Measurements from ENCODE around the gene CFP. TPM values are rescaled to one million over a fixed set of nuclear protein-coding genes. Genes with fewer than 3 reads are reported as not detected.
A peak's percentile ranks its signal among the peaks of the same experiment; 100 is the strongest.

Gene CFP
- total RNA-seq, 1 experiment from 2014 or later: 0.48 TPM

- CTCF ChIA-PET: no interaction called here
- intact Hi-C loops (cut with micrococcal nuclease; ENCODE audit: unreplicated experiment): no loop called here
Observed at GRCh38 chrX:47581731-47582647, 47.7 kb downstream of the CFP start, which contains the start of gene TIMP1. Gene TIMP1, plus strand, starts transcription at chrX:47582436. Its CDS starts 980 bp downstream, at chrX:47583416.

GRCh38 chrX:47579537-47579936 lies 50.2 kb downstream of the CFP start:
- Histone ChIP-seq H3K4me1 (replicated peaks; ENCODE audit: insufficient read depth) (no peaks in the 10 kb centered on the region), H2AFZ (no peak overlapping the region), H3F3A (ENCODE audit: insufficient read depth, low read depth) (no peaks in the 10 kb centered on the region), H3K4me2 (peak overlapping the region; percentile 51), H3K4me3 (no peak overlapping the region), H3K9me2 (ENCODE audit: insufficient read depth) (no peaks in the 10 kb centered on the region), H3K36me3 (ENCODE audit: low read depth) (no peaks in the 10 kb centered on the region), H3K27ac (no peak overlapping the region), H3K9me3 (ENCODE audit: insufficient read depth, low read depth) (no peaks in the 10 kb centered on the region), H3K27me3 (ENCODE audit: insufficient read depth, low read depth) (no peaks in the 10 kb centered on the region), H4K20me1 (ENCODE audit: insufficient read depth) (no peaks in the 10 kb centered on the region), H3K79me2 (ENCODE audit: low read depth) (no peaks in the 10 kb centered on the region)
- POLR2A ChIA-PET (ENCODE audit: unreplicated experiment): no interaction called here
- intact Hi-C loops (cut with micrococcal nuclease; ENCODE audit: unreplicated experiment): no loop called here
- no TSS peak for BruUV-seq (replicated peaks)
- CTCF ChIA-PET: no interaction called here
- no peak for DNase-seq
- TF ChIP-seq CTCF (conservative IDR thresholded peaks at IDR 0.05) (no peak), EZH2 (IDR thresholded peaks at IDR 0.05; ENCODE audit: low read depth) (no peak)

More at GRCh38 chrX:47581731-47582647, 47.7 kb downstream of the CFP start, which contains the start of gene TIMP1:
- Histone ChIP-seq H3K27me3 (ENCODE audit: insufficient read depth, low read depth) (no peaks in the 10 kb centered on the region), H3K4me1 (replicated peaks; ENCODE audit: insufficient read depth) (no peaks in the 10 kb centered on the region), H3K9me2 (ENCODE audit: insufficient read depth) (no peaks in the 10 kb centered on the region), H3K9me3 (ENCODE audit: insufficient read depth, low read depth) (no peaks in the 10 kb centered on the region), H2AFZ (0 out of 2 replicates have a peak within 1 kb of the TSS, but pooled peaks have one; percentile 64), H3K4me2 (peak within 1 kb of the TSS; percentile 57), H3K36me3 (ENCODE audit: low read depth) (no peaks in the 10 kb centered on the region), H3K27ac (no peak within 1 kb of the TSS), H3K79me2 (ENCODE audit: low read depth) (no peaks in the 10 kb centered on the region), H3K4me3 (peak within 1 kb of the TSS; percentile 49; the same call in 1 of the 2 replicates), H4K20me1 (ENCODE audit: insufficient read depth) (no peaks in the 10 kb centered on the region), H3F3A (ENCODE audit: insufficient read depth, low read depth) (no peaks in the 10 kb centered on the region)
- POLR2A ChIA-PET (ENCODE audit: unreplicated experiment): interaction anchor here (0.5 to 0.6 kb wide), 2 partner anchors 333 to 669 kb away, joined by 3 to 4 read pairs; no protein-coding TSS in a partner anchor
- no TSS peak for BruUV-seq (replicated peaks)
- DNase-seq: peak; percentile 70 to 78
- TF ChIP-seq EZH2 (IDR thresholded peaks at IDR 0.05; ENCODE audit: low read depth) (no peak), CTCF (conservative IDR thresholded peaks at IDR 0.05) (no peak)

- no peaks in the 10 kb centered on the region for H3K79me2 ChIP-seq (ENCODE audit: low read depth)
- H3K36me3 ChIP-seq (ENCODE audit: low read depth): no peaks in the 10 kb centered on the region
- CTCF ChIA-PET: no interaction called here
- intact Hi-C loops (cut with micrococcal nuclease; ENCODE audit: unreplicated experiment): no loop called here
- no peak overlapping the region for H2AFZ ChIP-seq
- H3K27ac ChIP-seq: no peak overlapping the region
- TF ChIP-seq CTCF (conservative IDR thresholded peaks at IDR 0.05) (no peak), EZH2 (IDR thresholded peaks at IDR 0.05; ENCODE audit: low read depth) (no peak)
- H3K4me2 ChIP-seq: no peak overlapping the region
- no peaks in the 10 kb centered on the region for H3K9me2 ChIP-seq (ENCODE audit: insufficient read depth)
- no peaks in the 10 kb centered on the region for H3K27me3 ChIP-seq (ENCODE audit: insufficient read depth, low read depth)
- H3K4me1 ChIP-seq (replicated peaks; ENCODE audit: insufficient read depth): no peaks in the 10 kb centered on the region
- no peaks in the 10 kb centered on the region for H3K9me3 ChIP-seq (ENCODE audit: insufficient read depth, low read depth)
- no peaks in the 10 kb centered on the region for H4K20me1 ChIP-seq (ENCODE audit: insufficient read depth)
- H3K4me3 ChIP-seq: no peak overlapping the region
- DNase-seq: no peak
- BruUV-seq (replicated peaks): no TSS peak
- H3F3A ChIP-seq (ENCODE audit: insufficient read depth, low read depth): no peaks in the 10 kb centered on the region
- POLR2A ChIA-PET (ENCODE audit: unreplicated experiment): no interaction called here
Observed at GRCh38 chrX:47578692-47579091, 51.0 kb downstream of the CFP start.

Data from PC-9 (cell line).